HepG2 (cell line): ENCODE measurements around the gene SDHAF1. TPM values are rescaled to one million over a fixed set of nuclear protein-coding genes. Genes with fewer than 3 reads are reported as not detected.

Experiments used
- AKAP8 ChIP-seq: sonication (generic); formaldehyde crosslinking; IDR thresholded peaks from 2 replicates; pipeline ENCODE4 v1.5.1; 2020; ENCODE audit warnings: mild to moderate bottlenecking, missing genetic modification reagents
- ATF1 ChIP-seq: IDR thresholded peaks from 2 replicates; pipeline ENCODE4 v1.6.1; 2016; ENCODE audit warnings: mild to moderate bottlenecking, control low read depth
- CEBPB ChIP-seq: IDR thresholded peaks from 2 replicates; pipeline ENCODE4 v1.6.1; 2011; ENCODE audit warnings: low read depth, low read length, improper control_type of control experiment, borderline replicate concordance
- DPF2 ChIP-seq: sonication (generic); formaldehyde crosslinking; IDR thresholded peaks from 2 replicates; pipeline ENCODE4 v1.4.0; 2020; ENCODE audit warnings: mild to moderate bottlenecking, low read depth, missing genetic modification reagents, borderline replicate concordance
- FOXC1 ChIP-seq: sonication (generic); formaldehyde crosslinking; IDR thresholded peaks from 2 replicates; pipeline ENCODE4 v1.8.0; 2022; ENCODE audit warnings: mild to moderate bottlenecking, missing genetic modification reagents, borderline replicate concordance
- IRF2 ChIP-seq: IDR thresholded peaks from 2 replicates; pipeline ENCODE4 v1.6.1; 2018; ENCODE audit warnings: missing genetic modification reagents, missing compliant biosample characterization
- ISX ChIP-seq: sonication (generic); formaldehyde crosslinking; conservative IDR thresholded peaks from 2 replicates; pipeline ENCODE4 v1.5.0; 2020; ENCODE audit warnings: missing genetic modification reagents
- NCOR1 ChIP-seq: fragments of 200-600 bp; sonication (generic); IDR thresholded peaks from 2 replicates; pipeline ENCODE4 v1.7.0; 2017; ENCODE audit warnings: antibody characterized with exemption, low read length, borderline replicate concordance
- SCMH1 ChIP-seq: sonication (generic); formaldehyde crosslinking; IDR thresholded peaks from 2 replicates; pipeline ENCODE4 v1.9.0; 2021; ENCODE audit warnings: missing genetic modification reagents, mild to moderate bottlenecking, borderline replicate concordance
- TBL1XR1 ChIP-seq: fragments of 150-350 bp; IDR thresholded peaks from 2 replicates; pipeline ENCODE4 v1.6.1; 2014; ENCODE audit warnings: borderline replicate concordance, low read length; ENCODE audit not compliant: partially characterized antibody
- TEAD2 ChIP-seq: sonication (generic); formaldehyde crosslinking; IDR thresholded peaks from 2 replicates; pipeline ENCODE4 v1.9.0; 2021; ENCODE audit warnings: missing genetic modification reagents
- USF2 ChIP-seq, 2 experiments: sonication (generic) in 1 of 2; formaldehyde crosslinking in 1 of 2; IDR thresholded peaks; 2 replicates each; pipeline versions ENCODE4 v1.5.1 to v1.6.1; 2011 to 2020; ENCODE audit warnings: borderline replicate concordance in 1 of 2, low read depth in 1 of 2, low read length in 1 of 2, mild to moderate bottlenecking in 1 of 2, missing genetic modification reagents in 1 of 2, moderate library complexity in 1 of 2
- ZNF136 ChIP-seq: sonication (generic); formaldehyde crosslinking; IDR thresholded peaks from 2 replicates; pipeline ENCODE4 v1.8.1; 2022; ENCODE audit warnings: low read depth, mild to moderate bottlenecking, moderate library complexity, missing genetic modification reagents
- ZNF205 ChIP-seq: IDR thresholded peaks from 2 replicates; pipeline ENCODE4 v1.6.1; 2018; ENCODE audit warnings: missing biosample characterization, missing genetic modification reagents
- ZNF260 ChIP-seq: sonication (generic); formaldehyde crosslinking; IDR thresholded peaks from 2 replicates; pipeline ENCODE4 v1.4.0; 2020; ENCODE audit warnings: missing genetic modification reagents, low read depth, mild to moderate bottlenecking, borderline replicate concordance
- ZNF496 ChIP-seq: sonication (generic); formaldehyde crosslinking; IDR thresholded peaks from 2 replicates; pipeline ENCODE4 v1.8.1; 2023; ENCODE audit warnings: mild to moderate bottlenecking, moderate library complexity, missing genetic modification reagents; ENCODE audit not compliant: insufficient replicate concordance
- ZNF784 ChIP-seq: sonication (generic); formaldehyde crosslinking; IDR thresholded peaks from 2 replicates; pipeline ENCODE4 v1.5.1; 2020; ENCODE audit warnings: missing genetic modification reagents, mild to moderate bottlenecking, borderline replicate concordance
- ZNF891 ChIP-seq: sonication (generic); formaldehyde crosslinking; IDR thresholded peaks from 2 replicates; pipeline ENCODE4 v1.5.0; 2020; ENCODE audit warnings: mild to moderate bottlenecking, missing genetic modification reagents
- polyA plus RNA-seq, 8 experiments: library from polyadenylated mRNA; depleted of rRNA in 3 of 8; stranded (reverse) in 7 of 8; unstranded in 1 of 8; fragments of >200 nt; fragmentation: Illumina TruSeq in 4 of 8; extraction: Trizol in 4 of 8; gene quantifications; 2 replicates each; pipeline versions ENCODE4 v1.2.1 to v1.2.3, GENCODE V29; 2011 to 2016; ENCODE audit warnings: low read depth in 4 of 8, missing spikeins in 1 of 8, mixed read lengths in 1 of 8; ENCODE audit not compliant: insufficient read depth in 1 of 8
- total RNA-seq, 5 experiments: library from RNA; depleted of rRNA; stranded (reverse); fragments of >200 nt; fragmentation: Illumina TruSeq; extraction: Trizol; gene quantifications; 2 replicates each; pipeline ENCODE4 v1.2.3, GENCODE V29; 2016; ENCODE audit warnings: low read depth in 1 of 5
- TF ChIP-seq, protein P1 (sequence below): sonication (generic); formaldehyde crosslinking; IDR thresholded peaks from 2 replicates; pipeline ENCODE4 v1.8.0; 2022; ENCODE audit warnings: missing genetic modification reagents, low read depth, mild to moderate bottlenecking, borderline replicate concordance
- TF ChIP-seq, protein P2 (sequence below): sonication (generic); formaldehyde crosslinking; conservative IDR thresholded peaks from 2 replicates; pipeline ENCODE4 v1.8.0; 2022; ENCODE audit warnings: low read depth, missing genetic modification reagents
- TF ChIP-seq, protein P3 (sequence below): sonication (generic); formaldehyde crosslinking; IDR thresholded peaks from 2 replicates; pipeline ENCODE4 v1.4.0; 2020; ENCODE audit warnings: missing genetic modification reagents, borderline replicate concordance

The SDHAF1 gene
- total and polyA plus RNA-seq, 2 of the 13 experiments (the other 11 are each of a cell fraction or from before 2014, with no cell fraction given): 17.8 to 22.8 TPM

DNA sequence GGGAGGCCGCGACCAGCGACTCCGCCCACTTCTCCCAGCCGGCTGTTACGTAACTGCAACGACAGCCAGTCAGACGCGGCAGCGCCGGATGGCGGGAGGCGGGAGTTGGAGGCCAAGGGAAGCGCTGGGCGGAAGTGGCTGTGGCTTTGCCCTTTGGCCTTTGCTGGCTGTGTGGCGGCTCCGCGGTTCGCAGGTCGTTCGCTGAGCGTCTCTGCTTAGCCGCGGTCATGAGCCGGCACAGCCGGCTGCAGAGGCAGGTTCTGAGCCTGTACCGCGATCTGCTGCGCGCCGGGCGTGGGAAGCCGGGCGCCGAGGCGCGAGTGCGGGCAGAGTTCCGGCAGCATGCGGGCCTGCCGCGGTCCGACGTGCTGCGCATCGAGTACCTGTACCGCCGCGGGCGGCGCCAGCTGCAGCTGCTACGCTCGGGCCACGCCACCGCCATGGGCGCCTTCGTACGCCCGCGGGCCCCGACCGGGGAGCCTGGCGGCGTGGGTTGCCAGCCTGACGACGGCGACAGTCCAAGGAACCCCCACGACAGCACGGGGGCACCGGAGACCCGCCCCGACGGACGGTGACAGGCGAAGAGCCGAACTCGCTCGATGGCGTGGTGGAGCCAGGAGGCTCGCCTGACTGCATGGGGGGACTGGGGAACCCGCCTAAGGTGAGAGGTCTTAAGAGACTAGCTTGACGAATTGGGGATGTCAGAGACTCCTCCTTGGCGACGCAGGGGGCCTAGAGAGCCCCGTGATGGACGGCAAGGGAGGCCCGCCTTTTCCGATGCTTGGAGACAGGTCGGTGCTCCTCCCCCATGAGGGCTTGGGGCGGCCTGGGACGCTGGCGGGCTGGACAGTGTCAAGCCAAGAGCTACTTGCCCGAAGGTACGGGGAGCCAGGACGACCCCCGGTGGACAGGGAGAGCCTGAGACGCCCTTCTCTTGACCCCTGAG lies at the start of gene SDHAF1 (continued):
- TF ChIP-seq, protein P1, sequence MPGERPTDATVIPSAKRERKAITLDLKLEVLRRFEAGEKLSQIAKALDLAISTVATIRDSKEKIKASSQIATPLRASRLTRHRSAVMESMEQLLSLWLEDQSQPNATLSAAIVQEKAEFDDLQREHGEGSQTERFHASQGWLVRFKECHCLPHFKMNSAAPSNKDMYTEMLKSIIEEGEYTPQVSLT (CRISPR knock-in tag): no peak
- peak; percentile 94; the same call in 1 of the 2 replicates for TF ChIP-seq ZNF136 (CRISPR knock-in tag)
- no peak for TF ChIP-seq ZNF496 (CRISPR knock-in tag)
- TF ChIP-seq ATF1 (CRISPR knock-in tag): peak; percentile 78
- TF ChIP-seq IRF2 (CRISPR knock-in tag): peak; percentile 66
- no peak for TF ChIP-seq ISX (CRISPR knock-in tag)
- no peak; the same call in 1 of the 2 replicates for TF ChIP-seq ZNF784 (CRISPR knock-in tag)
- TF ChIP-seq, protein P2, sequence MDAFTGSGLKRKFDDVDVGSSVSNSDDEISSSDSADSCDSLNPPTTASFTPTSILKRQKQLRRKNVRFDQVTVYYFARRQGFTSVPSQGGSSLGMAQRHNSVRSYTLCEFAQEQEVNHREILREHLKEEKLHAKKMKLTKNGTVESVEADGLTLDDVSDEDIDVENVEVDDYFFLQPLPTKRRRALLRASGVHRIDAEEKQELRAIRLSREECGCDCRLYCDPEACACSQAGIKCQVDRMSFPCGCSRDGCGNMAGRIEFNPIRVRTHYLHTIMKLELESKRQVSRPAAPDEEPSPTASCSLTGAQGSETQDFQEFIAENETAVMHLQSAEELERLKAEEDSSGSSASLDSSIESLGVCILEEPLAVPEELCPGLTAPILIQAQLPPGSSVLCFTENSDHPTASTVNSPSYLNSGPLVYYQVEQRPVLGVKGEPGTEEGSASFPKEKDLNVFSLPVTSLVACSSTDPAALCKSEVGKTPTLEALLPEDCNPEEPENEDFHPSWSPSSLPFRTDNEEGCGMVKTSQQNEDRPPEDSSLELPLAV (CRISPR knock-in tag): no peak
- TF ChIP-seq, protein P3, sequence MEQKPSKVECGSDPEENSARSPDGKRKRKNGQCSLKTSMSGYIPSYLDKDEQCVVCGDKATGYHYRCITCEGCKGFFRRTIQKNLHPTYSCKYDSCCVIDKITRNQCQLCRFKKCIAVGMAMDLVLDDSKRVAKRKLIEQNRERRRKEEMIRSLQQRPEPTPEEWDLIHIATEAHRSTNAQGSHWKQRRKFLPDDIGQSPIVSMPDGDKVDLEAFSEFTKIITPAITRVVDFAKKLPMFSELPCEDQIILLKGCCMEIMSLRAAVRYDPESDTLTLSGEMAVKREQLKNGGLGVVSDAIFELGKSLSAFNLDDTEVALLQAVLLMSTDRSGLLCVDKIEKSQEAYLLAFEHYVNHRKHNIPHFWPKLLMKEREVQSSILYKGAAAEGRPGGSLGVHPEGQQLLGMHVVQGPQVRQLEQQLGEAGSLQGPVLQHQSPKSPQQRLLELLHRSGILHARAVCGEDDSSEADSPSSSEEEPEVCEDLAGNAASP (CRISPR knock-in tag): no peak
- TF ChIP-seq AKAP8: peak; percentile 79; the same call in 1 of the 2 replicates
- no peak for TF ChIP-seq ZNF260 (CRISPR knock-in tag)
- peak; percentile 67; the same call in 1 of the 2 replicates for TF ChIP-seq NCOR1
- TF ChIP-seq ZNF891 (CRISPR knock-in tag): peak; percentile 35; the same call in 1 of the 2 replicates
- peak; percentile 94 for TF ChIP-seq FOXC1
- peak; percentile 52 for TF ChIP-seq TBL1XR1
- no peak for TF ChIP-seq USF2 (IDR thresholded peaks at IDR 0.05; ENCODE audit: low read depth, low read length)
- TF ChIP-seq USF2 (CRISPR knock-in tag; IDR thresholded peaks at IDR 0.05; ENCODE audit: borderline replicate concordance): no peak; the same call in 1 of the 2 replicates
- no peak for TF ChIP-seq SCMH1 (CRISPR knock-in tag)
- no peak for TF ChIP-seq TEAD2
- TF ChIP-seq DPF2: 0 out of 2 replicates have a peak, but pooled peaks have one; percentile 17
- peak; percentile 94 for TF ChIP-seq CEBPB
- TF ChIP-seq ZNF205: no peak
